Suprapubic skin (tissue), 4 donors: ENCODE data around the gene DNAH17. TPM values are rescaled to one million over a fixed set of nuclear protein-coding genes. Genes with fewer than 3 reads are reported as not detected.
A peak's percentile ranks its signal among the peaks of the same experiment; 100 is the strongest.

Experiments
- DNase-seq, 2 donors: peaks; one replicate each; pipeline ENCODE4 v3.0.0-alpha.2; 2019; ENCODE audit warnings: low spot score in 2 of 2
- H3K27ac ChIP-seq: fragments of 200-600 bp; sonication (generic); one replicate; pipeline ENCODE4 v1.5.1; 2019
- H3K27me3 ChIP-seq: fragments of 200-600 bp; sonication (generic); one replicate; pipeline ENCODE4 v1.5.1; 2019
- H3K36me3 ChIP-seq: fragments of 200-600 bp; sonication (generic); one replicate; pipeline ENCODE4 v1.5.1; 2019
- H3K4me1 ChIP-seq: fragments of 200-600 bp; sonication (generic); one replicate; pipeline ENCODE4 v1.5.1; 2019
- H3K4me3 ChIP-seq: fragments of 200-600 bp; sonication (generic); one replicate; pipeline ENCODE4 v1.5.1; 2019; ENCODE audit warnings: mild to moderate bottlenecking
- H3K9me3 ChIP-seq: fragments of 200-600 bp; sonication (generic); one replicate; pipeline ENCODE4 v1.5.1; 2019
- CTCF ChIP-seq, 2 donors: fragments of 200-600 bp in 1 of 2; fragments of 450-650 bp in 1 of 2; sonication (generic) in 1 of 2; IDR thresholded peaks; one replicate each; pipeline ENCODE4 v1.5.1; 2016 to 2019; ENCODE audit warnings: antibody characterized with exemption in 2 of 2, mild to moderate bottlenecking in 1 of 2, moderate library complexity in 1 of 2
- EP300 ChIP-seq: sonication (generic); formaldehyde crosslinking; IDR thresholded peaks from one replicate; pipeline ENCODE4 v1.6.1; 2017; ENCODE audit warnings: antibody characterized with exemption
- POLR2A ChIP-seq, 2 donors: fragments of 450-650 bp; IDR thresholded peaks; one replicate each; pipeline ENCODE4 v1.6.1; 2017; ENCODE audit warnings: antibody characterized with exemption in 2 of 2, mild to moderate bottlenecking in 2 of 2, moderate library complexity in 2 of 2
- POLR2AphosphoS5 ChIP-seq, 3 donors: sonication (generic); formaldehyde crosslinking; IDR thresholded peaks; one replicate each; pipeline ENCODE4 v1.6.1; 2017; ENCODE audit warnings: antibody characterized with exemption in 3 of 3
- WGBS: methylation state at CpG from one replicate; pipeline ENCODE4 v1.1.5; 2018; 5-methylcytosine and 5-hydroxymethylcytosine counted together
- total RNA-seq, 4 donors: library from RNA; depleted of rRNA; stranded (reverse); fragments of >200 nt; gene quantifications; one replicate each; pipeline ENCODE4 v1.1.0, GENCODE V29; 2016

DNAH17 gene
- total RNA-seq, 4 donors from 2014 or later, result 3.7 to 6.7 (median 5.2) TPM

- Histone ChIP-seq H3K27me3 (peaks cover 19% of the 10 kb centered on the region), H3K27ac (no peak overlapping the region), H3K9me3 (no peaks in the 10 kb centered on the region), H3K4me1 (no peaks in the 10 kb centered on the region), H3K36me3 (no peaks in the 10 kb centered on the region), H3K4me3 (no peak overlapping the region)
- WGBS, result 89% methylated on average over 10 of the region's 10 CpGs
- TF ChIP-seq CTCF (IDR thresholded peaks at IDR 0.05), result no peak
- no peak for TF ChIP-seq POLR2AphosphoS5 (IDR thresholded peaks at IDR 0.05)
- no peak for TF ChIP-seq EP300
- TF ChIP-seq POLR2A (IDR thresholded peaks at IDR 0.05), result no peak
- no peak for DNase-seq
These were observed 10.2 kb downstream of the DNAH17 start for GRCh38 chr17:78566947-78567346.

GRCh38 chr17:78563189-78564145 is 13.7 kb downstream of the DNAH17 start:
- DNase-seq, result peak in 1 of 2 donors; percentile 75
- H3K36me3 ChIP-seq, result no peaks in the 10 kb centered on the region
- TF ChIP-seq POLR2AphosphoS5 (IDR thresholded peaks at IDR 0.05), result no peak
- TF ChIP-seq POLR2A (IDR thresholded peaks at IDR 0.05), result no peak
- no peak for TF ChIP-seq CTCF (IDR thresholded peaks at IDR 0.05)
- no peaks in the 10 kb centered on the region for H3K9me3 ChIP-seq
- peaks cover 19% of the 10 kb centered on the region for H3K27me3 ChIP-seq
- no peak overlapping the region for H3K4me3 ChIP-seq
- no peaks in the 10 kb centered on the region for H3K4me1 ChIP-seq
- no peak overlapping the region for H3K27ac ChIP-seq
- 70% methylated on average over 22 of the region's 22 CpGs for WGBS

- H3K27me3 ChIP-seq, result peaks cover 19% of the 10 kb centered on the region
- no peaks in the 10 kb centered on the region for H3K9me3 ChIP-seq
- WGBS, result 93% methylated on average over 7 of the region's 7 CpGs
- TF ChIP-seq POLR2A (IDR thresholded peaks at IDR 0.05) (no peak), EP300 (no peak), CTCF (IDR thresholded peaks at IDR 0.05) (no peak), POLR2AphosphoS5 (IDR thresholded peaks at IDR 0.05) (no peak)
- H3K4me3 ChIP-seq, result no peak overlapping the region
- no peak overlapping the region for H3K27ac ChIP-seq
- H3K36me3 ChIP-seq, result no peaks in the 10 kb centered on the region
- no peak for DNase-seq
- no peaks in the 10 kb centered on the region for H3K4me1 ChIP-seq
These were observed 14.5 kb downstream of the DNAH17 start for GRCh38 chr17:78562734-78563133.

GRCh38 chr17:78561166-78561565 is 16.0 kb downstream of the DNAH17 start:
- peaks cover 10% of the 10 kb centered on the region for H3K4me1 ChIP-seq
- WGBS, result 93% methylated on average over 4 of the region's 10 CpGs
- H3K27me3 ChIP-seq, result peaks cover 19% of the 10 kb centered on the region
- H3K4me3 ChIP-seq, result no peak overlapping the region
- DNase-seq, result no peak
- no peaks in the 10 kb centered on the region for H3K36me3 ChIP-seq
- no peak overlapping the region for H3K27ac ChIP-seq
- no peak for TF ChIP-seq EP300
- TF ChIP-seq CTCF (IDR thresholded peaks at IDR 0.05), result no peak
- TF ChIP-seq POLR2AphosphoS5 (IDR thresholded peaks at IDR 0.05), result no peak
- TF ChIP-seq POLR2A (IDR thresholded peaks at IDR 0.05), result no peak
- no peaks in the 10 kb centered on the region for H3K9me3 ChIP-seq

- WGBS, result 97% methylated on average over 14 of the region's 22 CpGs
- TF ChIP-seq POLR2A (IDR thresholded peaks at IDR 0.05), result no peak
- no peak for TF ChIP-seq EP300
- TF ChIP-seq CTCF (IDR thresholded peaks at IDR 0.05), result no peak
- no peak for TF ChIP-seq POLR2AphosphoS5 (IDR thresholded peaks at IDR 0.05)
- Histone ChIP-seq H3K27ac (no peak overlapping the region), H3K27me3 (peaks cover 19% of the 10 kb centered on the region), H3K9me3 (no peaks in the 10 kb centered on the region), H3K4me3 (no peak overlapping the region), H3K4me1 (peaks cover 10% of the 10 kb centered on the region), H3K36me3 (no peaks in the 10 kb centered on the region)
- no peak for DNase-seq
These were observed 16.5 kb downstream of the DNAH17 start for GRCh38 chr17:78560731-78561130.
